A673 (cell line): Measurements from ENCODE around the gene GPC6. TPM values are rescaled to one million over a fixed set of nuclear protein-coding genes. Genes with fewer than 3 reads are reported as not detected.

Experiments used
- BruUV-seq: library from RNA; stranded (reverse); fragments of 400-500 nt; replicated peaks from 2 replicates; lab custom pipeline; 2021; lab: Mats Ljungman, UMichigan
- CTCF ChIA-PET: fragments of 300-600 bp; sonication (Branson Sonifier 250); formaldehyde crosslinking; loops from one replicate; lab custom pipeline; 2022; ENCODE audit warnings: antibody characterized with exemption; lab: Charles Lee
- POLR2A ChIA-PET: fragments of 300-600 bp; sonication (Branson Sonifier 250); formaldehyde crosslinking; loops from one replicate; lab custom pipeline; 2022; ENCODE audit warnings: antibody characterized with exemption; ENCODE audit not compliant: low non-redundant PET; lab: Charles Lee
- DNase-seq: peaks from one replicate; pipeline ENCODE4 v3.0.0-alpha.2; 2015; ENCODE audit warnings: low spot score
- H3K27ac ChIP-seq: fragments of 200-600 bp; sonication (generic); 2 replicates; pipeline ENCODE4 v1.5.1; 2016; ENCODE audit warnings: mixed run types, low read depth, mild to moderate bottlenecking, mixed read lengths, antibody characterized with exemption, low read length; ENCODE audit not compliant: poor library complexity, severe bottlenecking
- H3K27me3 ChIP-seq: fragments of 200-600 bp; sonication (generic); replicated peaks from 2 replicates; pipeline ENCODE4 v1.6.1; 2017; ENCODE audit warnings: mixed run types, low read depth, mild to moderate bottlenecking, mixed read lengths, antibody characterized with exemption, low read length; ENCODE audit not compliant: insufficient read depth, poor library complexity
- H3K36me3 ChIP-seq: fragments of 200-600 bp; sonication (generic); 2 replicates; pipeline ENCODE4 v1.6.1; 2016; ENCODE audit warnings: mixed run types, mild to moderate bottlenecking, mixed read lengths, antibody characterized with exemption, low read length; ENCODE audit not compliant: insufficient read depth, poor library complexity, severe bottlenecking
- H3K4me1 ChIP-seq: fragments of 200-600 bp; sonication (generic); 2 replicates; pipeline ENCODE4 v1.6.1; 2017; ENCODE audit warnings: mixed run types, mild to moderate bottlenecking, mixed read lengths, antibody characterized with exemption, low read length; ENCODE audit not compliant: insufficient read depth, poor library complexity, severe bottlenecking
- H3K4me3 ChIP-seq: fragments of 200-600 bp; sonication (generic); 2 replicates; pipeline ENCODE4 v1.5.1; 2016; ENCODE audit warnings: low read depth, mixed run types, mild to moderate bottlenecking, mixed read lengths, low read length; ENCODE audit not compliant: poor library complexity, severe bottlenecking
- H3K9me3 ChIP-seq: fragments of 200-600 bp; sonication (generic); 2 replicates; pipeline ENCODE4 v1.6.1; 2016; ENCODE audit warnings: mixed run types, low read depth, mild to moderate bottlenecking, mixed read lengths, antibody characterized with exemption, low read length; ENCODE audit not compliant: poor library complexity, severe bottlenecking
- EZH2 ChIP-seq: fragments of 200-600 bp; sonication (generic); IDR thresholded peaks from 2 replicates; pipeline ENCODE4 v1.6.1; 2017; ENCODE audit warnings: borderline replicate concordance, low read depth, mild to moderate bottlenecking, mixed read lengths, antibody characterized with exemption, low read length; ENCODE audit not compliant: poor library complexity, severe bottlenecking
- intact Hi-C: fragments of 100-400 bp; cut with micrococcal nuclease; formaldehyde crosslinking; loops from one replicate; pipeline ENCODE4 v1.10.0; 2022; ENCODE audit not compliant: unreplicated experiment
- total RNA-seq: library from RNA; stranded (reverse); gene quantifications from 2 replicates; pipeline ENCODE4 v1.2.3, GENCODE V29; 2021
- TF ChIP-seq, protein P1 (sequence below): fragments of 300-800, 200-600 bp; sonication (generic); conservative IDR thresholded peaks from 2 replicates; pipeline ENCODE4 v1.5.1; 2017; ENCODE audit warnings: low read depth, mild to moderate bottlenecking, antibody characterized with exemption, low read length, moderate library complexity, mixed read lengths

Gene GPC6
- total RNA-seq, 1 experiment from 2014 or later: 23.3 TPM

DNA sequence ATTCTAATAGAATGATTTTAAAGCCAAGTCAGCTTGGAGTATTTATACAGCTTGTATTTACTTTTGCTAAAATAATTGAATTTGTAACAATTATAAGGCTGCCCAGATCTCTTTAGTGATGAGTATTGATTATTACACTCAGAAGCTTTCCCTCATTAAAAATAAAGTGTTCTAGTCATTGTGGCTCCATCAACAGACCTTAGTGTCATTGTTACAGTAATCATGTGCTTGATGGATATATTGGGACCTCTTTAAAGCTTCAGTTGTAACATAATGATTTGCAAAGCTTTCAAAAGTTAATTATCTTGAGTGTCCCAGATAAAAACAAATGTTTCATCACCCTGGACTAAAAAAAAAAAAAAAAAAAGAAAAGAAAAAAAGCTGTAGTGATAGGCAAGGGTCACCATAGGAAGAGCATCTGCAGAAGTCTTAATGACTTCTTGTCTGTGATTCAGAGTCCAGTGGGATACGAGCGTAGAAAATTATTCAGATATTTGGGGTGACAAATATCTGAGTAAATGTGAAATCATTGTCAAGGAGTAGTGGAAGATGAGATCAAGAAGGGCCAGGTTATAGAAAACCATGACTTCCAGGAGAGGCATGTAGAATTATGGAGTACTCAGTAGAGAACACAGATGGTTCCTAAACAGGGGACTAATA is 883.2 kb downstream of the GPC6 start:
- intact Hi-C loops: no loop called here
- no peak overlapping the region for H3K4me3 ChIP-seq
- no peaks in the 10 kb centered on the region for H3K9me3 ChIP-seq
- no peak overlapping the region for H3K27ac ChIP-seq
- peaks cover 4% of the 10 kb centered on the region for H3K4me1 ChIP-seq
- BruUV-seq: no TSS peak
- POLR2A ChIA-PET: no interaction called here
- TF ChIP-seq, protein P1, sequence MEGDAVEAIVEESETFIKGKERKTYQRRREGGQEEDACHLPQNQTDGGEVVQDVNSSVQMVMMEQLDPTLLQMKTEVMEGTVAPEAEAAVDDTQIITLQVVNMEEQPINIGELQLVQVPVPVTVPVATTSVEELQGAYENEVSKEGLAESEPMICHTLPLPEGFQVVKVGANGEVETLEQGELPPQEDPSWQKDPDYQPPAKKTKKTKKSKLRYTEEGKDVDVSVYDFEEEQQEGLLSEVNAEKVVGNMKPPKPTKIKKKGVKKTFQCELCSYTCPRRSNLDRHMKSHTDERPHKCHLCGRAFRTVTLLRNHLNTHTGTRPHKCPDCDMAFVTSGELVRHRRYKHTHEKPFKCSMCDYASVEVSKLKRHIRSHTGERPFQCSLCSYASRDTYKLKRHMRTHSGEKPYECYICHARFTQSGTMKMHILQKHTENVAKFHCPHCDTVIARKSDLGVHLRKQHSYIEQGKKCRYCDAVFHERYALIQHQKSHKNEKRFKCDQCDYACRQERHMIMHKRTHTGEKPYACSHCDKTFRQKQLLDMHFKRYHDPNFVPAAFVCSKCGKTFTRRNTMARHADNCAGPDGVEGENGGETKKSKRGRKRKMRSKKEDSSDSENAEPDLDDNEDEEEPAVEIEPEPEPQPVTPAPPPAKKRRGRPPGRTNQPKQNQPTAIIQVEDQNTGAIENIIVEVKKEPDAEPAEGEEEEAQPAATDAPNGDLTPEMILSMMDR: no peak
- no peak for TF ChIP-seq EZH2
- DNase-seq: no peak
- H3K36me3 ChIP-seq: no peaks in the 10 kb centered on the region
- no peaks in the 10 kb centered on the region for H3K27me3 ChIP-seq
- CTCF ChIA-PET: no interaction called here

DNA sequence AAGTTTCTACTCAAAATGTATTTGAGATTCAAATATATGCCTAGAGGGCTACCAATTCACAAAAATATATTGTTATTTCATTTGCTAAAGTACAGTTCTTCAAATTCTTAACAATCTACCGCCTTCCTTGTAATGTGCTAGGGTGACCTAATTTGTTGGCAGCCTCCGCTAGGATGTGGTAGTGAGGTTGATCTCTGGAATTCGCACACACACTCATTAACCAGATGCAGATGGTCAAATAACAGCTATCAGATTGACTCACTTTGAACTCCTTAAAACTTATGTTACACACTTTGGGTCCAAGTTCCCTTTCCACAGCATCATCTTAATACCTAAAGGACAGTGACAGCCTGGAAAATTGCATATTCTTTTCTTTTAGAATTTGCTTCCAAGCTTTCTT is 885.6 kb downstream of the GPC6 start:
- ChIA-PET CTCF (no interaction called here), POLR2A (no interaction called here)
- Histone ChIP-seq H3K27ac (no peak overlapping the region), H3K4me1 (peaks cover 4% of the 10 kb centered on the region), H3K27me3 (no peaks in the 10 kb centered on the region), H3K36me3 (no peaks in the 10 kb centered on the region), H3K9me3 (no peaks in the 10 kb centered on the region), H3K4me3 (no peak overlapping the region)
- intact Hi-C loops: no loop called here
- peak; percentile 39 for DNase-seq
- no TSS peak for BruUV-seq
- TF ChIP-seq EZH2: no peak
- TF ChIP-seq, protein P1: no peak

GRCh38 chr13:94112731-94113130 is 886.1 kb downstream of the GPC6 start:
- no TSS peak for BruUV-seq
- Histone ChIP-seq H3K27me3 (no peaks in the 10 kb centered on the region), H3K9me3 (no peaks in the 10 kb centered on the region), H3K4me1 (peaks cover 4% of the 10 kb centered on the region), H3K27ac (no peak overlapping the region), H3K4me3 (no peak overlapping the region), H3K36me3 (no peaks in the 10 kb centered on the region)
- POLR2A ChIA-PET: no interaction called here
- CTCF ChIA-PET: no interaction called here
- intact Hi-C loops: no loop called here
- TF ChIP-seq EZH2: no peak
- TF ChIP-seq, protein P1: 0 out of 2 replicates have a peak, but pooled peaks have one; percentile 23
- no peak for DNase-seq
